Lower lobe of right lung (tissue), 2 donors: Measurements from ENCODE around the gene CLCN7. TPM values are rescaled to one million over a fixed set of nuclear protein-coding genes. Genes with fewer than 3 reads are reported as not detected.
"Not testable (repeated sequence)": the region's sequence is repeated elsewhere in the genome, so short reads cannot be mapped to it uniquely, and the experiment has no call there.

ENCODE experiments used
- ATAC-seq, 2 donors: fragments of 200-7000 bp; cut with Tn5 transposase; one replicate each; pipeline ENCODE4 v1.9.1; 2020 to 2022; ENCODE audit warnings: mild to moderate bottlenecking in 2 of 2, moderate library complexity in 2 of 2
- DNase-seq: peaks from one replicate; pipeline ENCODE4 v3.0.0-alpha.2; 2020
- H3K27ac ChIP-seq: fragments of 200-600 bp; one replicate; pipeline ENCODE4 v1.8.0; 2022
- H3K27me3 ChIP-seq: fragments of 200-600 bp; one replicate; pipeline ENCODE4 v1.8.0; 2022; ENCODE audit warnings: low read depth
- H3K36me3 ChIP-seq: fragments of 200-600 bp; one replicate; pipeline ENCODE4 v1.8.0; 2022; ENCODE audit warnings: mild to moderate bottlenecking
- H3K4me1 ChIP-seq: fragments of 200-600 bp; one replicate; pipeline ENCODE4 v1.8.0; 2022
- H3K4me3 ChIP-seq: fragments of 200-600 bp; one replicate; pipeline ENCODE4 v1.8.0; 2022; ENCODE audit warnings: mild to moderate bottlenecking
- H3K9me3 ChIP-seq: fragments of 200-600 bp; one replicate; pipeline ENCODE4 v1.8.0; 2022
- intact Hi-C: fragments of 100-400 bp; cut with DNase I; formaldehyde crosslinking; loops from one replicate; pipeline ENCODE4 v1.11.0; 2022
- total RNA-seq: library from RNA; stranded (reverse); fragmentation: NEBNext Ultra II Directional; extraction: Animal tissue kit (Norgen Biotek cat#: 25700); gene quantifications from one replicate; pipeline ENCODE4 v1.2.1, GENCODE V29; 2021
- TF ChIP-seq, protein P1 (sequence below): fragments of 200-600 bp; IDR thresholded peaks from one replicate; pipeline ENCODE4 v1.8.0; 2022; ENCODE audit warnings: antibody characterized with exemption, mild to moderate bottlenecking
- donor health status: DM: no; HTN: yes; CAD: no; lungs with severe emphysema.

Gene CLCN7
- total RNA-seq, 1 donor from 2014 or later, result 146 TPM

- DNase-seq (no peak), ATAC-seq (no peak)
- Histone ChIP-seq H3K27ac (no peak overlapping the region), H3K9me3 (no peaks in the 10 kb centered on the region), H3K4me1 (peaks cover 42% of the 10 kb centered on the region), H3K4me3 (no peak overlapping the region), H3K36me3 (no peaks in the 10 kb centered on the region), H3K27me3 (no peaks in the 10 kb centered on the region)
- TF ChIP-seq, protein P1, sequence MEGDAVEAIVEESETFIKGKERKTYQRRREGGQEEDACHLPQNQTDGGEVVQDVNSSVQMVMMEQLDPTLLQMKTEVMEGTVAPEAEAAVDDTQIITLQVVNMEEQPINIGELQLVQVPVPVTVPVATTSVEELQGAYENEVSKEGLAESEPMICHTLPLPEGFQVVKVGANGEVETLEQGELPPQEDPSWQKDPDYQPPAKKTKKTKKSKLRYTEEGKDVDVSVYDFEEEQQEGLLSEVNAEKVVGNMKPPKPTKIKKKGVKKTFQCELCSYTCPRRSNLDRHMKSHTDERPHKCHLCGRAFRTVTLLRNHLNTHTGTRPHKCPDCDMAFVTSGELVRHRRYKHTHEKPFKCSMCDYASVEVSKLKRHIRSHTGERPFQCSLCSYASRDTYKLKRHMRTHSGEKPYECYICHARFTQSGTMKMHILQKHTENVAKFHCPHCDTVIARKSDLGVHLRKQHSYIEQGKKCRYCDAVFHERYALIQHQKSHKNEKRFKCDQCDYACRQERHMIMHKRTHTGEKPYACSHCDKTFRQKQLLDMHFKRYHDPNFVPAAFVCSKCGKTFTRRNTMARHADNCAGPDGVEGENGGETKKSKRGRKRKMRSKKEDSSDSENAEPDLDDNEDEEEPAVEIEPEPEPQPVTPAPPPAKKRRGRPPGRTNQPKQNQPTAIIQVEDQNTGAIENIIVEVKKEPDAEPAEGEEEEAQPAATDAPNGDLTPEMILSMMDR, result no peak
- intact Hi-C loops, result no loop called here
Measured at GRCh38 chr16:1472974-1473373, 1.9 kb downstream of the CLCN7 start.

GRCh38 chr16:1471569-1472194, 3.1 kb downstream of the CLCN7 start:
- H3K27ac ChIP-seq, result peak overlapping the region; percentile 73
- H3K9me3 ChIP-seq, result no peaks in the 10 kb centered on the region
- no peaks in the 10 kb centered on the region for H3K27me3 ChIP-seq
- intact Hi-C loops, result no loop called here
- DNase-seq, result peak; percentile 42
- H3K36me3 ChIP-seq, result no peaks in the 10 kb centered on the region
- TF ChIP-seq, protein P1, result no peak
- peaks cover 42% of the 10 kb centered on the region for H3K4me1 ChIP-seq
- ATAC-seq, result no peak
- H3K4me3 ChIP-seq, result no peak overlapping the region

DNA sequence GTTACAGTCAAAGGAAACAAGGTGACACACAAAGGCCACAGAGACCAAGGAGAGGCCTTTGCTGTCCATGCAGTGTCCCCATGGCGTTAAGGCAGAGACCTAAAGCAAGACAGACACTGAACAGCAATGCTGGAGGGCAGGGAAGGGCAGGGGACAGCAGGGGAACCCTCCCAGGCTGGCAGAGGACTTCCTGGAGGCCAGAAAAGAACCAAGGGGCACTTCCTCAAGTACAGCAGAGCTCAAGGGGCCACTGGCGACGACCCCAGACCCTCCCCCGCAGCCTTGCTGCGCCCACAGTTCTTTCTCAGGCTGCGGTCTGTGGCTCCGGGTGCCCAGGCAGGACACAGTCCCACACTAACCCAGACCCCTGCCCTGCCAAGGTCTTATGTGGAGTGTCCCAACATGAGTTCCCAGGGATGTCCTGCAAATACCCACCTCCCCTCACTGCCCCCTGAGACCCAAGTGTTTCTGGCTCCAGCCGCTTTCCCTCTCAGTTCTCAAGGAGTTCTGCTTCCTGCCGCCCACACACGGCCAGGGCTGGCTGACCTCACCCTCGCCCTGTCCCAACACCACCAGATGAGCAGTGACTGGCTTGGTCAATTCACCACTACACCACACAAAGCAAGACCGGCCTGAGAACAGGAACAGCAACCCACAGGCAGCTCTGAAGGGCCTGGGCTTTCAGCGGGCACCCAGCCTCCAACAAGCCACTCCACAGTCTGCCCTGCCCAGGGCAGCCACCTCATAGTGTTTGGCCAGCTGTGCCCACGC, 4.2 kb downstream of the CLCN7 start:
- ATAC-seq, result peak; percentile 47 to 83

GRCh38 chr16:1469693-1470201, 5.1 kb downstream of the CLCN7 start:
- TF ChIP-seq, protein P1, result no peak

More for the DNA sequence above, 4.2 kb downstream of the CLCN7 start:
- peak; percentile 88 for DNase-seq
- intact Hi-C loops, result no loop called here
- Histone ChIP-seq H3K4me1 (peaks cover 38% of the 10 kb centered on the region), H3K27me3 (no peaks in the 10 kb centered on the region), H3K9me3 (no peaks in the 10 kb centered on the region), H3K36me3 (no peaks in the 10 kb centered on the region), H3K4me3 (peak overlapping the region; percentile 7), H3K27ac (peak overlapping the region; percentile 73)
- TF ChIP-seq, protein P1, result no peak

GRCh38 chr16:1469141-1469540, 5.7 kb downstream of the CLCN7 start:
- peaks cover 35% of the 10 kb centered on the region for H3K4me1 ChIP-seq
- H3K9me3 ChIP-seq, DNase-seq, H3K36me3 ChIP-seq, intact Hi-C loops, H3K27me3 ChIP-seq, ATAC-seq, H3K4me3 ChIP-seq: not testable (repeated sequence)
- peak overlapping the region; percentile 73 for H3K27ac ChIP-seq

More at GRCh38 chr16:1469693-1470201, 5.1 kb downstream of the CLCN7 start:
- H3K4me1 ChIP-seq, result peaks cover 36% of the 10 kb centered on the region
- H3K27me3 ChIP-seq, result no peaks in the 10 kb centered on the region
- H3K4me3 ChIP-seq, result peak overlapping the region; percentile 17
- ATAC-seq, result peak; percentile 43 to 59
- intact Hi-C loops, result no loop called here
- no peaks in the 10 kb centered on the region for H3K9me3 ChIP-seq
- DNase-seq, result peak; percentile 58
- no peaks in the 10 kb centered on the region for H3K36me3 ChIP-seq
- peak overlapping the region; percentile 73 for H3K27ac ChIP-seq

DNA sequence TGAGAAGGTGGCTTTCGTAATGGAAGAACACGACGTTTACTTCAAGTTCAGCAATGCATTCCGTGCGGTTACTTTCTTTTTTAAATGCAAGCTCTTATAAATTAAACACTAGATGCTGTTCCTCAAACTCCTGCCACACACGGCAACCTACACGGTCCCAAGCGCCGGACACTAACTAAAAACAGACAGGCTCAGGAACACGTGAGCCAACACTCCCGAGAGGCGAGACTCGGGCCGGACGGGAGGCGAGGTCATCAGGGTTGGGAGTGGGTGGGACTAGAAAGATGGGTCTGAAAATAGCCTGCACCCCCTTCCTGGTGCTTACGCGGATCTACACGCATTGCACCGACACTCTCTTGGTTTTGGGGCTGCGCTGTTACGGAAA, 6.4 kb downstream of the CLCN7 start:
- H3K36me3 ChIP-seq, result peaks cover 13% of the 10 kb centered on the region
- no peaks in the 10 kb centered on the region for H3K9me3 ChIP-seq
- DNase-seq, result no peak
- TF ChIP-seq, protein P1, result no peak
- no peaks in the 10 kb centered on the region for H3K27me3 ChIP-seq
- ATAC-seq, result no peak
- no peak overlapping the region for H3K27ac ChIP-seq
- intact Hi-C loops, result no loop called here
- H3K4me1 ChIP-seq, result peaks cover 27% of the 10 kb centered on the region
- no peak overlapping the region for H3K4me3 ChIP-seq
